NCI-H510A (cell line): ENCODE data around the gene ADAMTSL2.

Experiments
- DNase-seq: peaks from one replicate; lab custom pipeline; 2025; lab: John Stamatoyannopoulos, UW

The ADAMTSL2 gene

GRCh38 chr9:133606708-133607025 lies 72.2 kb downstream of the ADAMTSL2 start:
- DNase-seq, result no peak

- no peak for DNase-seq
Observed at GRCh38 chr9:133607381-133607780, 72.9 kb downstream of the ADAMTSL2 start.

GRCh38 chr9:133607976-133608375 lies 73.5 kb downstream of the ADAMTSL2 start:
- DNase-seq, result no peak

- no peak for DNase-seq
Observed at GRCh38 chr9:133608382-133608781, 73.9 kb downstream of the ADAMTSL2 start.

GRCh38 chr9:133608889-133609288 lies 74.4 kb downstream of the ADAMTSL2 start:
- no peak for DNase-seq

- DNase-seq, result no peak
Observed at GRCh38 chr9:133609311-133610098, 75.0 kb downstream of the ADAMTSL2 start, which contains the start of gene FAM163B. Gene FAM163B, minus strand, starts transcription at chr9:133609389. Its CDS starts 29,166 bp downstream, at chr9:133580223.

GRCh38 chr9:133610845-133611244 lies 76.3 kb downstream of the ADAMTSL2 start:
- DNase-seq, result no peak

- DNase-seq, result no peak
Observed at GRCh38 chr9:133612051-133612450, 77.5 kb downstream of the ADAMTSL2 start.

GRCh38 chr9:133612816-133613215 lies 78.3 kb downstream of the ADAMTSL2 start:
- no peak for DNase-seq

- no peak for DNase-seq
Observed at GRCh38 chr9:133613432-133613831, 78.9 kb downstream of the ADAMTSL2 start.

- DNase-seq, result no peak
Observed at GRCh38 chr9:133614056-133614455, 79.6 kb downstream of the ADAMTSL2 start.

GRCh38 chr9:133614678-133615077 lies 80.2 kb downstream of the ADAMTSL2 start:
- DNase-seq, result no peak

GRCh38 chr9:133615186-133615585 lies 80.7 kb downstream of the ADAMTSL2 start:
- DNase-seq, result no peak

- no peak for DNase-seq
Observed at GRCh38 chr9:133615606-133616188, 81.2 kb downstream of the ADAMTSL2 start.

GRCh38 chr9:133616643-133617405 lies 82.3 kb downstream of the ADAMTSL2 start:
- no peak for DNase-seq

- no peak for DNase-seq
Observed at GRCh38 chr9:133618726-133619125, 84.2 kb downstream of the ADAMTSL2 start.

- no peak for DNase-seq
Observed at GRCh38 chr9:133619791-133620190, 85.3 kb downstream of the ADAMTSL2 start.

- DNase-seq, result no peak
Observed at GRCh38 chr9:133621725-133622267, 87.3 kb downstream of the ADAMTSL2 start.

- DNase-seq, result no peak
Observed at GRCh38 chr9:133622555-133622954, 88.1 kb downstream of the ADAMTSL2 start.
